ENCODE data around the gene DACH1.

- TF ChIP-seq POLR2A (IDR thresholded peaks at IDR 0.05) = no peak
- TF ChIP-seq, protein P1, sequence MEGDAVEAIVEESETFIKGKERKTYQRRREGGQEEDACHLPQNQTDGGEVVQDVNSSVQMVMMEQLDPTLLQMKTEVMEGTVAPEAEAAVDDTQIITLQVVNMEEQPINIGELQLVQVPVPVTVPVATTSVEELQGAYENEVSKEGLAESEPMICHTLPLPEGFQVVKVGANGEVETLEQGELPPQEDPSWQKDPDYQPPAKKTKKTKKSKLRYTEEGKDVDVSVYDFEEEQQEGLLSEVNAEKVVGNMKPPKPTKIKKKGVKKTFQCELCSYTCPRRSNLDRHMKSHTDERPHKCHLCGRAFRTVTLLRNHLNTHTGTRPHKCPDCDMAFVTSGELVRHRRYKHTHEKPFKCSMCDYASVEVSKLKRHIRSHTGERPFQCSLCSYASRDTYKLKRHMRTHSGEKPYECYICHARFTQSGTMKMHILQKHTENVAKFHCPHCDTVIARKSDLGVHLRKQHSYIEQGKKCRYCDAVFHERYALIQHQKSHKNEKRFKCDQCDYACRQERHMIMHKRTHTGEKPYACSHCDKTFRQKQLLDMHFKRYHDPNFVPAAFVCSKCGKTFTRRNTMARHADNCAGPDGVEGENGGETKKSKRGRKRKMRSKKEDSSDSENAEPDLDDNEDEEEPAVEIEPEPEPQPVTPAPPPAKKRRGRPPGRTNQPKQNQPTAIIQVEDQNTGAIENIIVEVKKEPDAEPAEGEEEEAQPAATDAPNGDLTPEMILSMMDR (IDR thresholded peaks at IDR 0.05) = no peak
Measured at GRCh38 chr13:71828564-71828963, 38.4 kb downstream of the DACH1 start.
